Measurements from ENCODE around the gene KIF5C.

The KIF5C gene

GRCh38 chr2:148926291-148926961 lies 51.4 kb downstream of the KIF5C start:
- DNase-seq: peak in 12 of 14 donors; percentile 36 to 81 (median 68)

GRCh38 chr2:148926981-148927401 lies 52.0 kb downstream of the KIF5C start:
- peak in 3 of 14 donors; percentile 25 to 81 (median 43) for DNase-seq

GRCh38 chr2:148928395-148928794 lies 53.4 kb downstream of the KIF5C start:
- DNase-seq: peak in 1 of 14 donors; percentile 7

GRCh38 chr2:148930046-148930775 lies 55.2 kb downstream of the KIF5C start:
- DNase-seq: no peak

GRCh38 chr2:148932536-148932935 lies 57.5 kb downstream of the KIF5C start:
- DNase-seq: peak in 3 of 14 donors; percentile 18 to 44 (median 23)

- DNase-seq: no peak
These were observed 58.4 kb downstream of the KIF5C start for GRCh38 chr2:148933456-148933855.

GRCh38 chr2:148935791-148936190 lies 60.8 kb downstream of the KIF5C start:
- DNase-seq: no peak

GRCh38 chr2:148936857-148937450 lies 61.9 kb downstream of the KIF5C start:
- DNase-seq: no peak

GRCh38 chr2:148939271-148939670 lies 64.2 kb downstream of the KIF5C start:
- DNase-seq: no peak

- no peak for DNase-seq
These were observed 68.1 kb downstream of the KIF5C start for GRCh38 chr2:148943097-148943496.

- DNase-seq: no peak
These were observed 69.5 kb downstream of the KIF5C start for GRCh38 chr2:148944536-148944935.

- DNase-seq: no peak
These were observed 72.3 kb downstream of the KIF5C start for GRCh38 chr2:148947299-148947698.

- no peak for DNase-seq
These were observed 73.8 kb downstream of the KIF5C start for GRCh38 chr2:148948868-148949267.

- DNase-seq: no peak
These were observed 74.3 kb downstream of the KIF5C start for GRCh38 chr2:148949348-148949747.

GRCh38 chr2:148952621-148953020 lies 77.6 kb downstream of the KIF5C start:
- no peak for DNase-seq

GRCh38 chr2:148953426-148953825 lies 78.4 kb downstream of the KIF5C start:
- no peak for DNase-seq

GRCh38 chr2:148954536-148954935 lies 79.5 kb downstream of the KIF5C start:
- no peak for DNase-seq

- DNase-seq: no peak
These were observed 80.8 kb downstream of the KIF5C start for GRCh38 chr2:148955798-148956197.

- DNase-seq: peak in 1 of 14 donors; percentile 93
These were observed 82.0 kb downstream of the KIF5C start for GRCh38 chr2:148957023-148957422.

GRCh38 chr2:148959745-148960144 lies 84.7 kb downstream of the KIF5C start:
- DNase-seq: no peak

GRCh38 chr2:148960483-148960882 lies 85.5 kb downstream of the KIF5C start:
- no peak for DNase-seq

GRCh38 chr2:148963461-148963860 lies 88.4 kb downstream of the KIF5C start:
- peak in 1 of 14 donors; percentile 88 for DNase-seq

- no peak for DNase-seq
These were observed 90.8 kb downstream of the KIF5C start for GRCh38 chr2:148965623-148966437.
